Activated CD4-positive, alpha-beta T cell treated with anti-CD3 and anti-CD28 coated beads for 1 hour (primary cell): ENCODE results near the gene NEK4.
A peak's percentile ranks its signal among the peaks of the same experiment; 100 is the strongest.
"Not testable (repeated sequence)": the region's sequence is repeated elsewhere in the genome, so short reads cannot be mapped to it uniquely, and the experiment has no call there.

Experiments
- DNase-seq: peaks from one replicate; pipeline ENCODE4 v3.0.0-alpha.2; 2020

Gene NEK4

DNA sequence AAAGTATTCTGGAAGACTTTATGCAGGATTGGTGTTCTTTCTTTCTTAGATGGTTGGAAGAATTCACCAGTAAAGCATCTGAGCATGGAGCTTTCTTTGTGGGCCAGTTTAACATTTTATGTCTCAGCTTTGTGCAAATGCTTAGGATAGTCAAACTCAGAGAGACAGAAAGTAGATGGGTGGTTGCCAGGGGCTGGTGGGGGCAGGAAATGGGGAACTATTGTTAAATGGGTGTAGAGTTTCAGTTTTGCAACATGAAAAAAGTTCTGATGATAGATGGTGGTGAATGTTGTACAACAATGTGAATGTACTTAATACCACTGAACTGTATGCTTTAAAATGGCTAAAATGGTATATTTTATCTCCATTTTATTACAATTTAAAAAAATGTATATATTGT, 40.1 kb downstream of the NEK4 start:
- DNase-seq, result no peak

GRCh38 chr3:52728753-52729152, 42.0 kb downstream of the NEK4 start:
- DNase-seq, result not testable (repeated sequence)

GRCh38 chr3:52724511-52724910, 46.2 kb downstream of the NEK4 start:
- DNase-seq, result no peak

DNA sequence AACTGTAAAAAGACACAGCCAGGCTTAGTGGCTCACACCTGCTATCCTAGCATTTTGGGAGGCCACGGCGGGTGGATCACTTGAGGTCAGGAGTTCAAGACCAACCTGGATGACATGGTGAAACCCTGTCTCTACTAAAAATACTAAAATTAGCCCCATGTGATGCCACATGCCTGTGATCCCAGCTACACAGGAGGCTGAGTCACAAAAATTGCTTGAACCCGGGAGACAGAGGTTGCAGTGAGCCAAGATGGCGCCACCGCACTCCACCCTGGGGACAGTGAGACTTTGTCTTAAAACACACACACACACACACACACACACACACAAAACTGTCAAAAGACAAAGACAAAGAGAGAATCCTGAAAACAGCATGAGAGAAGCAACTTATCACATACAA, 46.8 kb downstream of the NEK4 start:
- DNase-seq, result no peak

- no peak for DNase-seq
Measured at GRCh38 chr3:52722491-52722890, 48.2 kb downstream of the NEK4 start.

DNA sequence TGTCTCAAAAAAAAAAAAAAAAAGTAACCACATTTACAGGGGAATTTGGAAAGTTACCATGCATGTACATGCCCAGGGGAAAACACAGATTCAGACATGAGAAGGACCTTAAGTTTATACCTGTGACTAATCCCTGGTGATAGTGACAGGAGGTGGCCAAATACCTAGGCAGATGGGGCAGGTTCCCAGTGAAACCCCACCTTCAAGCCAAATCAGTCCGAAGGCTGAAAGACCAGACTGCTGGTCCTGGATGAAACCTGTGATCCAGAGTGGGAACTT, 49.1 kb downstream of the NEK4 start:
- DNase-seq, result no peak

GRCh38 chr3:52721002-52721729, 49.6 kb downstream of the NEK4 start:
- DNase-seq, result no peak

DNA sequence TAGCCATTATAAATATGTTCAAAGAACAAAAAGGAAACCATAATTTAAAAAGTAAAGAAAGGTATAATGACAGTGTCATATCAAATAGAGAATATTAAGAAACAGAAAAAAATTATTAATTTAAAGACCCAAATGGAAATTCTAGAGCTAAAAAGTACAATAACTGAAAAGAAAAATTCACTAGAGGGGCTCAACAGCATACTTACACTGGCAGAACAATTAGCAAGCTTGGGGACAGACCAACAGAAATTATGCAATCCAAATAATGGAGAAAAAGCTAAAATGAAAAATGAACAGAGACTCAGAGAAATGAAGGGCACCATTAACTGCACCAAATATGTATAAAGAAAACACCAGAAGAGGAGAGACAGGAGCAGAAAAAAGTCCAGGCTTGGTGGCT, 51.1 kb downstream of the NEK4 start:
- no peak for DNase-seq

- DNase-seq, result no peak
Measured at GRCh38 chr3:52715714-52716305, 54.9 kb downstream of the NEK4 start.

GRCh38 chr3:52714335-52715302, 56.1 kb downstream of the NEK4 start:
- no peak for DNase-seq

DNA sequence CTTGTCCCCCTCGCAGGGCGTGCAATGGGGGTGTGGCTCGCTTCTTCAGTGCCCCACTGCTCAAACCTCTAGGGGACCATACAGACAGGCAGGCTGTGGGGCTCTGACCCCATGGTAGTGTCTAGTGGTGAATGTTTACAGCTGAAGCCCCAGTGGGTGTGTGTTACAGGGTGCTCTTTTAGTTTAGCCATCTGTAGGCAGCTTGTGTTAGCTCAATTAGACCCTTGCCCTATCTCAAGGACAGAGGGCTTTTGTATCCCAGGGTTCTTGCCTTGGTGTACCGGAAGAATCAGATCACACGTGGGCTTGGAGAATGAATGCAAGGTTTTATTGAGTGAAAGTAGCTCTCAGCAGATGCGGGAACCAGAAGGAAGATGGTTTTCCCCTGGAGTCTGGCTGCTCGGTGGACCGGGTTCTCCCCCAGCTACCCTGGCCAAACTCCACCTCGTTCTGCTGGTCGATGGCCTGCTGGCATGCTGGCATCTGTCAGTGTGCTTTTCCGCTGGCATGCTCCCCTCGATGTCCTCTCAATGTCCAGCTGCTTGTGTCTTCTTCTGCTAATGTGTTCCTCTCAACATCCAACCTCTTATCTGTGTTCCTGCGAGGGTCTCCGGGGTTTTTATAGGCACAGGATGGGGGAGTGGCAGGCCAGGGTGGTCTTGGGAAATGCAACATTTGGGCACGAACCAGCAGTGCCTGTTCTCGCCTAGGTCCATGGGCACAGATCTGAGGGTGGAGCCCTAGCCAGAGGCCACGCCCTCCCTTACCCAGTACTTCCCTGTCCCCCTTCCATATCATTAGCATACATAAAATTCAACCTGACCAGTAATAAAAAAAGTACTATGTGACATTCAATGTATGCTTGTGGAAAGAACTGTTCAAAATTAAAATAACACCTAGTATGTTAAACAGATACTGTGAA, 58.2 kb downstream of the NEK4 start:
- DNase-seq, result no peak

- no peak for DNase-seq
Measured at GRCh38 chr3:52710512-52710911, 60.2 kb downstream of the NEK4 start.

DNA sequence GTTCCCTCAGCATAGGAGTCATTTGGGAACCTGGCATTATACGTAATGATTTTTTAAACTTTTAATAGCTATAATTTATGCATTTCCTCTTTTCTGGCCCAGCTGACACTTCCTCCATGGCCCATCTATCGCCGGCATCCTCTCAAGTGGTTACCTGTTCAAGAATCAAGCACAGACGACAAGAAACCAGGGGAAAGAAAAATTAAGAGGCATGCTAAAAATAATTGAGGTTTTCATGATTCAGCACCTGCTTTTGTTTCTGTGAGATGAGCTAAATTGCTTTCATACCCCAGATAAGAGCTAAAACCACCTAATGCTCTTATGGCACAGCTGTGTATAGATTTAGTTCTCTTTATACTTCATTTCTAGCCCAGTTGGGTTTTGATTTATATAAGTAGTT, 63.2 kb downstream of the NEK4 start:
- DNase-seq, result no peak

DNA sequence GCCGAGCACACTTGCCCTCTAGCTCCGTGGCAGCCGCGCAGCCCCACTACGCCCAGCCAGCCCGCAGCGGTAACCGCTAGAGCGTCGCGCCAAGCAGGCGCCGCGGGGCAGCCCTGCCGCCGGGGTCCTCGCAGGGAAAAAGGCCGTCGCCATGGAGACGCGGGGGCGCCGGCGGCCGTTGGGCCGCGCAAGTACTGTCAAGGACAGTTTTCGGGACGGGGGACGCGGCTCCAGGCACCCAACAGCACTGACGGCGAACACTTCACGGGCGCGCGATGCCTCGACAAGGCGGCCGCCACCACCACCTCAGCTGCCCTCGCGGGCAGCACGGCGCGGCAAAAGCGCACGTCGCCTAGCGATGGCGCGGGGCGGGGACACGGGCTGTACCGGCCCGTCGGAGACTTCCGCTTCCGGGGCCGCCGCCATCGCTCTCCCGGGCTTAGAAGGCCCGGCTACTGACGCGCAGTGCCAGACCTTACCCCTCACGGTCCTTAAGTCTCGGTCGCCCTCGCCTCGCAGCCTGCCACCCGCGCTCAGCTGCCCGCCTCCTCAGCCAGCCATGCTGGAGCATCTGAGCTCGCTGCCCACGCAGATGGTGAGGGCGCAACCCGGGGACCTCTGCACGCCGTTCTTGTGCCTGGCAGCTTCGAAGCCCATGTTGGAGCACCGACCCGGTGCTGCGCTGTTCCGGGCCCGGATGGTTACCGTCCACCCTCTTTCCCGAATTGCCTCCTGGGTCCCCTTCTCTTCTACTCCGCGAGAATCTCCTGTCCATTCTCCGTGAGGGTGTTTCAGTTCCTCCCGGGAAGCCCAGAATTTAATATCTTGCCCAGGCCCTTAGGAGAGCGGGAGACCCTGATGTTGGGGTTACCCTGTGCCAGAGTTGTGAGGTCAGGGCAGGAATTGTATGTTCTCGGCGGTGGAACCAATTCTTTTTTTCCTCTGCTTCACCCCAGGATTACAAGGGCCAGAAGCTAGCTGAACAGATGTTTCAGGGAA, 64.8 kb downstream of the NEK4 start, which contains the start of the genes GLT8D1 and SPCS1:
Gene GLT8D1, minus strand, starts transcription at position 104 of the 999 bp plus-strand sequence. CDS start 5,331 bp downstream, outside the sequence.
Gene SPCS1, plus strand, starts transcription at position 419 of the 999 bp plus-strand sequence. Its CDS starts 141 bp downstream, at position 560.
- DNase-seq, result peak; percentile 78

DNA sequence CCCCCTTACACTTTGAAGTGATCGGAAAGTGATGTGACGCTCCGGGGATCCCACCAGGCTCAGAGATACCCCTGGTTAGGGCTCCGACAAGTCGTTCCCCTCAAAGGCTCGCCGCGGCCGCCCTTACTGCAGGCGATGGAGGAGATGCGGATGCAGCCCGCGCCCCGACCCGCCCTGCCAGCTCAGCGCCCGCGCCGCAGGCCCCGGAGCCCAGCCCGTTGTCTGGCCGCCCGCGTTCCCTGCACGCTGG, 65.4 kb downstream of the NEK4 start:
- no peak for DNase-seq

- no peak for DNase-seq
Measured at GRCh38 chr3:52704611-52705437, 65.9 kb downstream of the NEK4 start.

DNA sequence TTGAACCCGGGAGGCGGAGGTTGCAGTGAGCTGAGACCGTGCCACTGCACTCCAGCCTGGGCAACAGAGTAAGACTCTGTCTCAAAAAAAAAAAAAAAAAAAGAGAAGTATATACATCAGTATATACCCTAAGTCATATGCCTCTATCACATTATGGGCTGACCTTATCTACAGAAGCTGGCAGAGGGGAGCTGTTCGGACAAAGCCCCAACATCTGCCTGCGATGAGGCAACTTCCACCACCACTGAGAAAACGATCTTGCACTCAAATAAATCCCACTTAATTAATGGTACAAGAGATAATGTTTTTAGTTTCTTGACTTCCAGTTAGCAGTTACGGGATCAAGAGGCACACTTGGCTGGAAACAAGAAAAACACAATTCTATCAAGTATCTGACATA, 67.4 kb downstream of the NEK4 start:
- DNase-seq, result no peak

DNA sequence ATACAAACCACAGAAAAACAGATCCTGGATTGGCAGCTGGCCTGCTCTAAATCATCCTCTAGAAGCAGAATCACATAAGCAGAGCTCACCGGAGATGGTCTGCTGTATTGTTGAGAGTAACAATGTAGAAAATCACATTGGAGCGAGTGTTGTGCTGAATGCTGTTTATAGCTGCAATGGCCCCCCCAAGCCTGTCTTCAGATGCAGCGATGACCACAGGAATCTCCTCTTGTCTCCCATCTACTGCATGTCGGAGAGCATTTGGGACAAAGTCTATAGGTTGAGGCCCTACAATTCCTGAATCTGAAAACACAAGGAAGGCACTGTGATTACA, 73.1 kb downstream of the NEK4 start:
- no peak for DNase-seq

DNA sequence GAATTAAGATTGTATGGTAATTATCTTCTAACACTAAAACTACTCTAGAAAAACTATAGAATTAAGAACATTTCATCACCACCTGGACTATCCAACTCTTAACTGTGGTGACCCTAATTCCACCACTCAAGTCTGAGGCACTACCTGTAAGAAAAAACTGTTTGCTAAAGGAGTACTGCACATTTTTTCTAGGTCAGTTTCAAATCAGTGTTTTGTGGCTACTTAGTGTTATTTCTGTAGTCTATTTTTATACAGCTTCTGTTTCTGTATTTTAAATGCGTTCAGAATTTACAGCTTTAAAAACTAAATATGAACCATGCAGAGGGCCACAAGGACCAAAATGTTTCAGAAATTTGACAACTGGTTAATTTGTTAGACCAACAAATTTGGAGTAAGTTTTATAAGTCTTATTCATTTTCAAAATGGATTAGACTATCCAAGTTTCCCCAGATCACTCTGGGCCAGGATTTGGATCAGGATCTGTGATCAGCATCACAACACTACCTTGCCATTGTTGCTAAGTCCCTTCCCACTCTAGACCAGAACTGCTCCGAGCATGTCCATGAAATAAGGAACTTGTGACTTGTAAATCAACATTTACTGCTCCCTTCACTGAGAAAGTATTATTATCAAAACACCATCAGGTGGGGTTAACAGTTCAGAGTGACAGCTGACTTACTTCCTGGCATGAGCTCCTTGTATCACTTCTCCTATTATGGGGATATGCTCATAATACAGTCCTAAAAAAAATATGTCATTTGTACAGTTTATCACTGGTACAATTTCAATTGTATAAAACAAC, 73.7 kb downstream of the NEK4 start:
- no peak for DNase-seq
